GM21723 (cell line): ENCODE data around the gene RGS14.

Experiments used
- ATAC-seq: cut with Tn5 transposase; IDR thresholded peaks from one replicate; pipeline ENCODE4 v1.9.1; 2021; ENCODE audit warnings: mild to moderate bottlenecking, moderate library complexity; ENCODE audit not compliant: unreplicated experiment

RGS14 gene

GRCh38 chr5:177362610-177363507 is 5.1 kb downstream of the RGS14 start:
- ATAC-seq = peak; percentile 41

DNA sequence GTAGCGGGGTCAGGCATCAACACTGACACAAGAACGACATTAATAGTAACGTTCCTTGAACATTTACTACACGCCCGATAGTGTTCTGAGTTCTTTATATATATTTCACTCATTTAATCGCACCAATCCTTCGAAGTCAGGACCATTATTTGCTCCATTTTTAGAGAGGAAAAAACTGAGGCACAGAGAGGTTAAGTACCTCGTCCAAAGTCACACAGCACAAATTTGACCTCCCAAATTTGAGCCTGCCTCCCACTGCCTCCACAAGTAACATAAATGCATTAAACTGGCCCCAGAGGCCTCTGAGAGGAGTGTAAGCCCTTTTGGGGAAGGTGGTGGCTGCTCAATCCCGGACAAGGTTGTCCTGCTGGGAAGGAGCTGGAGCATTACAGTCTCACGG is 5.8 kb downstream of the RGS14 start:
- no peak for ATAC-seq

DNA sequence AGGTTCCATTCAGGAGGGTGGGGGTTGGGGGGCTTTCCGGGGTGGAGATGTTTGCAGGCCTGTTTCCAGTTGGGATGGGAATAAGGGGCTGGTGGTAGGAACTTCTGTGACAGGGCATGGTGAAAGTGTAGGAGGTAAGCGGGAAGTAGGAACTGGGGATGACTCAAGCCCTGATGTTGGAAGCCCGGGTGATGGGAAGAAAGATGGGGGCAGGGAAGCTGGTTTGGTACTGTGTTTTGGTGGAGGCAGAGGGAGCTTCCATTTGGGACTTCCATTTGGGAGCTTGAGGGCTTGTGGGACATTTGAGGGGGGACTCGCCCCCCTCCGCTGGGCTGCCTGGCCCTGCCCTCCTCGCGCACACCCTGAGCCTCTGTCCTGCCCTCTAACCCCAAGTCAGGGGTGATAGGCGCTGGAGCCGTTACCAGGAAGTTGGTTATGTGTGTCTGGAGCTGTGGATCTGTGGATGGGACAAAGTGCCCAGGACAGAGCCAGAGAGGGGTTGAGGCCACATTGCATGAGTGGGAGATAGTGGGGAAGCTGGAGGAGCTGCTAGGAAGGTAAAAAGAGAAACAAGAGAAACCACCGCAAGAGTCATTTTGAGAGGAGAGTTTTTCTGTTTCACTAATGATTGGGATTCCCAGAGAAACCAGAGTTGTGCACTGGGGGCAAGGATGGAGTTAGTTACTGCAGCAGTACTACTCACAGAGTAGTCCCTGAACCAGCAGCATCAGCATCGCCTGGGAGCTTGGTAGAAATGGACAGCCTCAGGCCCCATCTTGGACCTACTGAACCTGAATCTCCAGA is 6.6 kb downstream of the RGS14 start:
- ATAC-seq = no peak

DNA sequence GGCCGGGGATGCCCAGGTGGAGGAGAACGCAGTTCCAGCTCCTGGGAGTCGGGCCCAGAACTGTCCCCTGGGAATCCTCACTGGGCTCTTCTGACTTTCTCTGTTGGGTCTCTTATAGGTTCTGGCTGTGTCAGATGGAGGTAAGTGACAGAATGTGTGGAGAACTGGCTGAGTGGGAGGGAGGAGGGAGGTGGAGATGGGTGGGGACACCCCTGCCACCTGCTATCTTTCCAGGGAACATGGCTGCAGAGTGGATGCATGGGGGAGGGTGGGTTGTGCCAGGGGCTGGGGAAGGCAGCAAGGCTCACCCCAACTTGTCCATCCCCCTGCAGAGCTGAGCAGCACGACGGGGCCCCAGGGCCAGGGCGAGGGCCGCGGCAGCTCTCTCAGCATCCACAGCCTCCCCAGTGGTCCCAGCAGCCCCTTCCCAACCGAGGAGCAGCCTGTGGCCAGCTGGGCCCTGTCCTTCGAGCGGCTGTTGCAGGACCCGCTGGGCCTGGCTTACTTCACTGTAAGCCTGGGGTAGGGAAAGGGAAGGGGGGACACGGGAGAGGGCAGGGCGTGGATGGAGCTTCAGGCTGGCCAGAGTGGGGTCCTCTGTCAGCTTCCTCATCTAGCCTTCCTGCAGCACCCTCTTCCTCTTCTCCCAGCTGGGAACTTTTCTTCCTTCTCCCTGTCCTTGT is 8.3 kb downstream of the RGS14 start:
- ATAC-seq = no peak

DNA sequence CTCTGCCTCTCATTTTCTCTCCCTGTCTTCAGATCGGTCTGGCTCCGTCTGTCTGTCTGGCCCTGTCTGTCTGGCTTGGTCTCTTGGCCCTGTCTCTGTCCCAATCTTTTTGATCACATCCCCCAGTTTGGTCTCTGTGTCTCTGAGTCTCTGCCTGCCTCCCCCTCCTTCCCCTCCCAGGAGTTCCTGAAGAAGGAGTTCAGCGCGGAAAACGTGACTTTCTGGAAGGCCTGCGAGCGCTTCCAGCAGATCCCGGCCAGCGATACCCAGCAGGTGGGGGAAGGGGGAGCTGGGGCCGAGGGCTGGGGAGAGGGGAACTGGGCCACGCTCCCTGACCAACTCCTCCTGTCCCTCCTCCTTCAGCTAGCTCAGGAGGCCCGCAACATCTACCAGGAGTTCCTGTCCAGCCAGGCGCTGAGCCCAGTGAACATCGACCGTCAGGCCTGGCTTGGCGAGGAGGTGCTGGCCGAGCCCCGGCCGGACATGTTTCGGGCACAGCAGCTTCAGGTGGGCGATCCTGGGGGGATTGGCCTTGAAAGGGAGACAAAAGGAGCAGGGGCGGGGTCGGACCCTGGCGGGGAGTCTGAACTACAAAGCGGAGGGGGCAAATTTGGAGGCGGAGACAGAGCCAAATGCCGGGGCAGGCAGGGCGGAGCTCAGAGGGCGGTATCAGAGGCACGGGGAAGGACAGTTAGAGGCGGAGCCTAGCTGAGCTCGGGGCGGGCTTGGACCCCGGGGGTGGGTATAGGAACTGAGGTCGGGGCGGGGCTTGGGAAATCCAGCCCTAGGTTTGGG is 9.0 kb downstream of the RGS14 start:
- ATAC-seq = no peak

DNA sequence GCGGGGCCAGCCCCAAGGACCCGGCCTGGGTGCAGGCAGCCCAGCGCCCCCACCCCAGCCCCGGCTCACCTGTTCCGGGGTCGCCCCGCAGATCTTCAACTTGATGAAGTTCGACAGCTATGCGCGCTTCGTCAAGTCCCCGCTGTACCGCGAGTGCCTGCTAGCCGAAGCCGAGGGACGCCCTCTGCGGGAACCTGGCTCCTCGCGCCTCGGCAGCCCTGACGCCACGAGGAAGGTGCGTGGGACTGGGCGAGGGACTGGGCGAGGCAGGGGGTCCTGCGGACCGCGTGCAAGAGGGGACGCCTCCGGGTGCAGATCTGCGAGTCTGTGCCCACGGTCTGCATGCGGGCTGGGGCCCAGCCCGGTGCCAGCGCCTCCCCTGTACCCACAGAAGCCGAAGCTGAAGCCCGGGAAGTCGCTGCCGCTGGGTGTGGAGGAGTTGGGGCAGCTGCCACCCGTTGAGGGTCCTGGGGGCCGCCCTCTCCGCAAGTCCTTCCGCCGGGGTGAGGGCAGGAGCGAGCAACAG is 9.7 kb downstream of the RGS14 start:
- no peak for ATAC-seq

DNA sequence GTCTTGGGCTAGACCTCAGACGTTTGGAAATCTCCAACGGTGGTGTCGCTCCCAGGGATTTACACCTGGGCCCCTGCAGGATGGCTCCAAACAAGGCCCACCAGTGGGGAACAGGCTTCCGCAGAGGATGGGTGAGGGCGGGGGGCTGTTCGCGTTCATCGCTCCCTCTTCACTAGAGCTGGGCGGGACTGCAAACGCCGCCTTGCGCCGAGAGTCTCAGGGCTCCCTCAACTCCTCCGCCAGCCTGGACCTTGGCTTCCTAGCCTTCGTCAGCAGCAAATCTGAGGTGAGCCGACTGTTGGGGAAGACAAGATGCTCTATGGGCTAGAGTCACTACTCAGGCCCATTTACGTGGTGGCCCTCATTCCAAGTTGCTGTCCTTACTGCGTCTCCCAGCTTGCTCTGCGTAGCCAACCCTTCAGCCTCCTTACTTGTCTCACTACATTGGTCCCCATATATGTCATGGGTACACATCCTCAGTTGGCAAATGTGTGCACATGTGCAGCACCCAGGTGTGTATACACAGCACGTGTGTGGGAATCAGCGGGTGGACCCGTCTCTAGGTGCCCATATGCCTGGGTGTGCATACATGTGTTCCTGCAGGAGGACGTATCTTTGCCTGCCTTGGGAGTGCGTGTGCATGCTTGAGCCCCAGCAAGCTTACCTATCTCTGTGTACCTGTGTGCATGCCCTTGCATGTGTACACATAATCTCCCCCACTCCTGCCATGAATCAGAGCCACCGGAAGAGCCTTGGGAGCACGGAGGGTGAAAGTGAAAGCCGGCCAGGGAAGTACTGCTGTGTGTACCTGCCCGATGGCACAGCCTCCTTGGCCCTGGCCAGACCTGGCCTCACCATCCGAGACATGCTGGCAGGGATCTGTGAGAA is 10.5 kb downstream of the RGS14 start:
- no peak for ATAC-seq

DNA sequence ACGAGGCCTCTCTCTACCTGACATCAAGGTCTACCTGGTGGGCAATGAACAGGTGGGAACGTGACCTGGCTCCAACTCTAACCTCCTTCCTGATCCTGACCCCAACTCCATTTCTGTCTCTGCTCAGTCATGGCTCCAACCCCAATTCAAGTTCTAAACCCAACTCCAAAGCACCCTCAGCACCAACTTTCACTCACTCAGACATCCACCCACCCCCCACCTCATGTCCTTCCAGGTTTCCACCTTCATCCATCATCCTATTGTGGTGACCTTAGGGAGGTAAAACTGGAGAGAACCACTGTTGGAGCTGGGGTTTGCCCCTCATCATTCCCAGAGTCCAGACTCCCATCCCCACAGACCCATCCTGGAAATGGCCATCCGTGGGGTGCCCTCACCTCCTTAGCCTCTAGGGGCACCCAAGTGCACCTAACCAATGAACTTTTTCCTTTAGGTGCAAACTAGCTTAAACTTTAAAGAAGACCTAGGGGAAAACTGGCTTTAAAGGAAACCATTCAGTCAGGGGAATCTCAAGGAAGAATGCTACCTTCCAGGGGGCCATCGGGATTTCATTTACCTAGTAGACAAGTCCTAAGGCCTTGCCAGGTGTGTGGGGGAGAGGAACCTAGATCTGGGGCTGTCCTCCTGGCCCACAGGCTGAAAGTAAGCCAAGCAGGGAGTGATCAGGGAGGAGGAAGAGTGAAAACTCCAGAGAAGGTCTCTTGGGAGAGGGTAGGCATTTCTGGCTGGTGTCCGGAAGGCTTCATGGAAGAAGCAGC is 11.3 kb downstream of the RGS14 start:
- ATAC-seq = no peak

DNA sequence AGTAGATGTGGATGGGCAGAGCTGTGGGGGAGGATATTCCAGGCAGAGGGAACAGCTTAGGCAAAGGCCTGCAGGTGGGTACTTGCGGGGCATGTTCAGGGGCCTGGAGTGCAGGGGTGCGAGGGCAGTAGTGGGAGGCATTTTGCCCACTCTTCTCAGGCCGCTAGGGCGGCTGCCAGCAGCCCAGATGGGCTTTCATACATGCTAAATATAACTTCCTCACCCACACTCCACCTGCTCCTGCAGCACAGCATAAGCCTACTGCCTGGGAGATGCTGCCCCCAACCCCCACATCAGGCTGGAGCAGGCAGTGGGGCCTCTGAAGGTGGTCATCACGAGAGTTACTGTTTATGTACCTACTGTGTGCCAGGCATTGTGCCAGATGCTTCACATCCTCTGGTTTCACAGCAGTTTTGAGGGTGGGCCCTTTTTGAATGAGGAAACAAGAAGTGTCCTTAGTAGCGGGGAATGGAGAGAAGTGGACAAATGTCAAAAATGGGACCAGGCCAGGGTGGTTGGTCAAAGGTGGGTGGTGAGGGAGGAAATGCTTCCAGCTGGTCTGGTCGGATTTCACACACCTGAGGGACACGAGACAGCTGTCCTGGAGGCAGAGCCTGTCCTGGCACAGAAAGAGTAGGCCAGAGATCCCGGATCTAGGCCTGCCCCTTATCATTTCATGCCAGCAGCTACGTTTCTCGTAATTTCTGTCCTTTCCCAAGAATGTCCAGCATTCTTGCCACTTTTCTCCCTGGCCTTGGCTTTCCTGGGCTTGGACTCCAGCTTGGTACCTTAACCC is 12.1 kb downstream of the RGS14 start:
- ATAC-seq = no peak

GRCh38 chr5:177370488-177371119 is 12.9 kb downstream of the RGS14 start:
- ATAC-seq = peak; percentile 49

DNA sequence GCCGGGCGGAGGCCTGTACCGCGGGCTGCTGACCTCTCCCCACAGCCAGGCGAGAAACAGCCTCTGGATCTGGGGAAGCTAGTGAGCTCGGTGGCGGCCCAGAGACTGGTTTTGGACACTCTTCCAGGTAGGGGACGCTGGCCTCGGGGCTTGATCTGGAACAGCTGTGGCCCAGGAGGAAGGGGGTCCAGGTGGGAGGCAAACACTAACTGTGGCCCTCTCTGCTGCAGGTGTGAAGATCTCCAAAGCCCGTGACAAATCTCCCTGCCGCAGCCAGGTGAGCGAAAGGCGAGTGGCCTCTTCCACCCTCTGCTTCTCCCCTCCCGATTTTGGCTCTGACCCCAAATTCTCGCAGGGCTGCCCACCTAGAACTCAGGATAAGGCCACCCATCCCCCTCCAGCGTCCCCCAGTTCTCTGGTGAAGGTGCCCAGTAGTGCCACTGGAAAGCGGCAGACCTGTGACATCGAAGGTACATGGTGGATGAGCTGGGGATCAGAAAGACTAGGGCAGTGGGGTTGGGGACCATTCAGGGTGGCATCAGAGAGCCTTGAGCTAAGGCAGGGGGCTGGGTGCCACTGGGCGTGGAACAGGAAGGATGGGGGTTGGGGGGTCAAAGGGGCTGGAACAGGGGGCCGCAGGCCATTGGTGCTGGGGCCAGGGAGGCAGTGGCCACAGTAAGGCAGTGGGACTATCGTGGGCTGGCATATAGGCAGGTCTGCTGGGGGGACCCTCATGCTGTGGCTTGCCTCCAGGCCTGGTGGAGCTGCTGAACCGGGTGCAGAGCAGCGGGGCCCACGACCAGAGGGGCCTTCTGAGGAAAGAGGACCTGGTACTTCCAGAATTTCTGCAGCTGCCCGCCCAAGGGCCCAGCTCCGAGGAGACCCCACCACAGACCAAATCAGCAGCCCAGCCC is 13.7 kb downstream of the RGS14 start:
- ATAC-seq = no peak

- ATAC-seq = no peak
Observed at GRCh38 chr5:177372034-177372896, 14.5 kb downstream of the RGS14 start.

DNA sequence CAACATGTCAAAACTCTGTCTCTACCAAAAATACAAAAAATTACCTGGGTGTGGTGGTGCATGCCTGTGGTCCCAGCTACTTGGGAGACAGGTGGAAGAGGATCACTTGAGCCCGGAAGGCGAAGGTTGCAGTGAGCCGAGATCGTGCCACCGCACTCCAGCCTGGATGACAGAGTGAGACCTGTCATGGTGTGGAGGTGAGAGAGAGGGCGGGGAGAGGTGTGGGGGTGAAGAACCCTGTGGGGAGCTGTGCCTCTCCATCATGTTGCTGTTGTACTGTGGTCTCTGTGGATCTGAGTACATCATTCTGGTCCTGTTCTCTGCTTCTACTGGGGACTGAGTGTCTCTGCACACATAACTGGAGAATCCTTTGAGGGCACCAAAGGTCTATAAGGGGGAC is 15.2 kb downstream of the RGS14 start:
- ATAC-seq = no peak

DNA sequence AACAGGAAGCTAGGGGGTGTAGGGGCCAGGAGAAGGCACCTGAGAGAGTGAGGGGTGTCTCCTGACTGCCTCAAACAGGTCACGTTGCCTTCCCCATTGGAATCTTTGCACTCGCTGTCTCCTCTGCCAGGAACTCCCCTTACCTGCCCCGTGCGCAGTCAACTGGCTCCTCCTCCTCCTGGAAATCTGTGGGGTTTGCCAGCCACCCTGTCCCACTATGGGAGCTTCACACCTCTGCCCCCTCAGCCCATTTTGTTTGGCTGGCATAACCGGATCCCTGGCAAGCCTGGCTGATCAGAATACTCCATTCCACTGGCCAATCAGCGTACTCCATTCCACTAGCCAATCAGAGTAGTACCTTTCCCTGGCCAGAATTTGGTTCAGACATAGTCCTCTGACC is 16.1 kb downstream of the RGS14 start:
- ATAC-seq = no peak

DNA sequence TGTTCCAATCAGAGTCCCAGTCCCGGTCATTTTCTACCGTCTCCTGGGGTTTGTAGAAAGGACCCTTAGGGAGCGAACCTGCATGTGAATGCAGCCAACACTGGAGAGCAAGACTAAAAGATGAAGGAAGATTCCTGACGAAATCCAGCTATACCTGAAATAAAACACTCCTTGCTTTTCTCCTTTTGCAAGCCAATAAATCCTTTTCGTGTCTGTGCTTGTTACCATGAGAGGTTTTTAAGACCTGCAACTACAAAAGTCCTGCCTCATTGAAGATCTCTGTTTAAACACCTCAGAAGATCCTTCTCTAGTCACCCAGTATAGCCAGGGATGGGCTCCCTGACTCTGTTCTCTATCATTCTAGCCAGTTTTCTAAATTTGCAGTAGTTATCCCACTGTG is 16.5 kb downstream of the RGS14 start:
- ATAC-seq = no peak
